ENCODE data around the gene NEO1.

DNA sequence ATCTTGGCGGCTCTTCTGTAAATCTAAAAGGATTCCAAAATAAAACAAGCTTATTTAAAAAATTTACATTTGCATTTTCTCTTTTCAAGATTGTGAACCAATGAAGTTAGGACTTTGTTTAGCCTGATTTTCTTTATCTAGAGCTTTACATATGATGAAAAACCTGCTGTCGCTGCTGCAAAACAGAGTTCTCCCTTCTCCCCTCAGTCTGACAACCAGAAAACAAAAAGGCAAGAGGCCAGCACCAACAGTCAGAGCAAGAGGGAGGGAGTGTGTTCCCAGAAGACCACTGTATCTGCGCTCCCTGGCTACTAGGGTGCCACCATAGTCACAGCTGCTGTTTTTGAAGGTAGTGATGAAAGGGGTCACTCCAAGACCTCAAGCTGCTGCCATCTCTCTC is 33.1 kb upstream of the NEO1 start:
- TF ChIP-seq, protein P1, sequence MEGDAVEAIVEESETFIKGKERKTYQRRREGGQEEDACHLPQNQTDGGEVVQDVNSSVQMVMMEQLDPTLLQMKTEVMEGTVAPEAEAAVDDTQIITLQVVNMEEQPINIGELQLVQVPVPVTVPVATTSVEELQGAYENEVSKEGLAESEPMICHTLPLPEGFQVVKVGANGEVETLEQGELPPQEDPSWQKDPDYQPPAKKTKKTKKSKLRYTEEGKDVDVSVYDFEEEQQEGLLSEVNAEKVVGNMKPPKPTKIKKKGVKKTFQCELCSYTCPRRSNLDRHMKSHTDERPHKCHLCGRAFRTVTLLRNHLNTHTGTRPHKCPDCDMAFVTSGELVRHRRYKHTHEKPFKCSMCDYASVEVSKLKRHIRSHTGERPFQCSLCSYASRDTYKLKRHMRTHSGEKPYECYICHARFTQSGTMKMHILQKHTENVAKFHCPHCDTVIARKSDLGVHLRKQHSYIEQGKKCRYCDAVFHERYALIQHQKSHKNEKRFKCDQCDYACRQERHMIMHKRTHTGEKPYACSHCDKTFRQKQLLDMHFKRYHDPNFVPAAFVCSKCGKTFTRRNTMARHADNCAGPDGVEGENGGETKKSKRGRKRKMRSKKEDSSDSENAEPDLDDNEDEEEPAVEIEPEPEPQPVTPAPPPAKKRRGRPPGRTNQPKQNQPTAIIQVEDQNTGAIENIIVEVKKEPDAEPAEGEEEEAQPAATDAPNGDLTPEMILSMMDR (IDR thresholded peaks at IDR 0.05; ENCODE audit: low read length) = no peak
- TF ChIP-seq EZH2 (IDR thresholded peaks at IDR 0.05; ENCODE audit: borderline replicate concordance, low read length) = no peak

All from OCI-LY1 (cell line).